Mucosa of descending colon (tissue), 3 donors: ENCODE measurements around the gene MTFR1L. TPM values are rescaled to one million over a fixed set of nuclear protein-coding genes. Genes with fewer than 3 reads are reported as not detected.

Experiments
- ATAC-seq: fragments of 200-7000 bp; cut with Tn5 transposase; one replicate; pipeline ENCODE4 v1.9.1; 2020; ENCODE audit warnings: mild to moderate bottlenecking, moderate library complexity
- DNase-seq, 3 donors: peaks; one replicate each; pipeline ENCODE4 v3.0.0-alpha.2; 2020
- H3K36me3 ChIP-seq: fragments of 200-600 bp; one replicate; pipeline ENCODE4 v1.8.0; 2021; ENCODE audit warnings: low read depth, mild to moderate bottlenecking
- H3K4me1 ChIP-seq: fragments of 200-600 bp; one replicate; pipeline ENCODE4 v1.8.0; 2021; ENCODE audit warnings: low read depth, mild to moderate bottlenecking
- H3K4me3 ChIP-seq: fragments of 200-600 bp; one replicate; pipeline ENCODE4 v1.8.0; 2021; ENCODE audit warnings: mild to moderate bottlenecking
- H3K9me3 ChIP-seq: fragments of 200-600 bp; one replicate; pipeline ENCODE4 v1.8.0; 2021; ENCODE audit warnings: mild to moderate bottlenecking
- intact Hi-C, 2 donors: fragments of 100-400 bp; cut with DNase I in 1 of 2; cut with micrococcal nuclease in 1 of 2; formaldehyde crosslinking; loops; one replicate each; pipeline versions ENCODE4 v1.11.0 to v1.11.1; 2022; cut with DNase I, micrococcal nuclease
- total RNA-seq, 3 donors: library from RNA; stranded (reverse); fragmentation: NEBNext Ultra II Directional in 2 of 3; extraction: Animal tissue kit (Norgen Biotek cat#: 25700) in 2 of 3; gene quantifications; one replicate each; pipeline versions ENCODE4 v1.2.1 to v1.2.4, GENCODE V29; 2021 to 2023
- TF ChIP-seq, protein P1 (sequence below): fragments of 200-600 bp; IDR thresholded peaks from one replicate; pipeline ENCODE4 v1.8.0; 2022; ENCODE audit warnings: antibody characterized with exemption, mild to moderate bottlenecking
- donor health status: DM: no; HTN: no; CAD: no; lungs with moderate emphysema.
- donor health status: DM: no; HTN: no; CAD: no.
- donor health status: DM: no; HTN: yes; CAD: no.

MTFR1L gene
- total RNA-seq, 3 donors from 2014 or later, result 46.2 to 94.3 (median 83.0) TPM

DNA sequence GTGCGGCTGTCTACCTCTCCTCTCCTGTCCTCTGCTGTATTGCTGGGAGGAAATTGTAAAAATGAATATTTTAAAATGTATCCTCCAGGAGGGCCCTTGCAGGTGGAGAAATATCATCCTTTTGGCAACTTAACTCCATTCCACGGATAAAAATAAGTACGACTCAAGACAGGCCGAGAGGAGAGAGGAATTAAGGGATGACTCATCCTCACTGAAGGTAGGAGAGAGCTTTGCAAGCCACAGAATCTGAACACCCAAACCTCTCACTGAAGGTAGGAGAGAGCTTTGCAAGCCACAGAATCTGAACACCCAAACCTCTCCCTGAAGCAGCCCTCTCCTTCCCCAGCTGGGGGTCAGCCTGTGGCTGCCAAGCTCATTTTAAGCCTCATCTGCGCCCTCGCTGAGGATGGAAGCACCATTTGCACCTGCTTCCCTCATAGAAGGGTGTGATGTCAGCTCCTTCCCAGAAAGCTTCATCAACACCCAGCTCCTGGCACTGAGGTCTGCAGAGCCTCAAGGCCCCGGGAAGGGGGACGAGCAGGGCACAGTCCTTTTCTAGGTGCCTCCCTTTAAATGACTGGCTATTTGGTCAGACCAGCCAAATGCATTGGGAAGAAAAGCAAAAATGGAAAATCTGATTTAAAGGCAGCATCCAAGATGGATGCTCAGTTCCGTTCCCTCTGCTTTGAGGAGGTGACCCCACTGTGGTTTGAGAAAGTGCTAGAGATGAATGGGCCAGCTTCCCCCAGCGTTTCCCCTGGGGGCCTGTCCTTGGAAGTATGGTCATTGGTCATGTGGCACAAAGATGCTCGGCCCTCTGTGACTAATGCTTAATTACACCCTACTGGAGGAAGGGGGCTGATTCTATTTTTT is 32.6 kb upstream of the MTFR1L start:
- DNase-seq (no peak), ATAC-seq (no peak)
- H3K36me3 ChIP-seq, result no peaks in the 10 kb centered on the region
- intact Hi-C loops, result no loop called here
- no peak overlapping the region for H3K4me3 ChIP-seq
- H3K4me1 ChIP-seq, result no peaks in the 10 kb centered on the region
- H3K9me3 ChIP-seq, result no peaks in the 10 kb centered on the region
- TF ChIP-seq, protein P1, sequence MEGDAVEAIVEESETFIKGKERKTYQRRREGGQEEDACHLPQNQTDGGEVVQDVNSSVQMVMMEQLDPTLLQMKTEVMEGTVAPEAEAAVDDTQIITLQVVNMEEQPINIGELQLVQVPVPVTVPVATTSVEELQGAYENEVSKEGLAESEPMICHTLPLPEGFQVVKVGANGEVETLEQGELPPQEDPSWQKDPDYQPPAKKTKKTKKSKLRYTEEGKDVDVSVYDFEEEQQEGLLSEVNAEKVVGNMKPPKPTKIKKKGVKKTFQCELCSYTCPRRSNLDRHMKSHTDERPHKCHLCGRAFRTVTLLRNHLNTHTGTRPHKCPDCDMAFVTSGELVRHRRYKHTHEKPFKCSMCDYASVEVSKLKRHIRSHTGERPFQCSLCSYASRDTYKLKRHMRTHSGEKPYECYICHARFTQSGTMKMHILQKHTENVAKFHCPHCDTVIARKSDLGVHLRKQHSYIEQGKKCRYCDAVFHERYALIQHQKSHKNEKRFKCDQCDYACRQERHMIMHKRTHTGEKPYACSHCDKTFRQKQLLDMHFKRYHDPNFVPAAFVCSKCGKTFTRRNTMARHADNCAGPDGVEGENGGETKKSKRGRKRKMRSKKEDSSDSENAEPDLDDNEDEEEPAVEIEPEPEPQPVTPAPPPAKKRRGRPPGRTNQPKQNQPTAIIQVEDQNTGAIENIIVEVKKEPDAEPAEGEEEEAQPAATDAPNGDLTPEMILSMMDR, result no peak

DNA sequence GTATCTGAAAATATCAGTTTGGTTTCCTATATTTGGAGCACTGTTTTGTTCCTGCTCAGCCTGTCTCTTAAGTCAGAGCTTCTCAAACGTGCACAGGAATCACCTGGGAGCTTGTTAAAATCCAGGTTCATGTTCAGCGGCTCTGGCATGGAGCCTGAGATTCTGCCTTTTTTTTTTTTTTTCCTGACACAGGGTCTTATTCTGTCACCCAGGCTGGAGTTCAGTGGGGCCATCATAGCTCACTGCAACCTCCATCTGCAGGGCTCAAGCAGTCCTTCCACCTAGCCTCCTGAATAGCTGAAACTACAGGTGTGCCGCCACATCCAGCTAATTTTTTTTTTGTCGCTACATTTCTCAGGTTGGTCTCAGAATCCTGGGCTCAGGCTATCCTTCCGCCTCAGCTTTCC is 32.0 kb upstream of the MTFR1L start:
- Histone ChIP-seq H3K4me3 (no peak overlapping the region), H3K9me3 (no peaks in the 10 kb centered on the region), H3K36me3 (no peaks in the 10 kb centered on the region), H3K4me1 (no peaks in the 10 kb centered on the region)
- DNase-seq (no peak), ATAC-seq (no peak)
- intact Hi-C loops, result no loop called here
- TF ChIP-seq, protein P1, result no peak

GRCh38 chr1:25790472-25790871 is 29.3 kb upstream of the MTFR1L start:
- Histone ChIP-seq H3K36me3 (no peaks in the 10 kb centered on the region), H3K4me3 (no peak overlapping the region), H3K9me3 (no peaks in the 10 kb centered on the region), H3K4me1 (no peaks in the 10 kb centered on the region)
- TF ChIP-seq, protein P1, result no peak
- ATAC-seq, result no peak
- no peak for DNase-seq
- intact Hi-C loops, result loop anchor here in 1 of 2 donors (10.0 kb wide), 1 partner anchor 176 kb away; the partner anchor contains the start of gene MAN1C1

DNA sequence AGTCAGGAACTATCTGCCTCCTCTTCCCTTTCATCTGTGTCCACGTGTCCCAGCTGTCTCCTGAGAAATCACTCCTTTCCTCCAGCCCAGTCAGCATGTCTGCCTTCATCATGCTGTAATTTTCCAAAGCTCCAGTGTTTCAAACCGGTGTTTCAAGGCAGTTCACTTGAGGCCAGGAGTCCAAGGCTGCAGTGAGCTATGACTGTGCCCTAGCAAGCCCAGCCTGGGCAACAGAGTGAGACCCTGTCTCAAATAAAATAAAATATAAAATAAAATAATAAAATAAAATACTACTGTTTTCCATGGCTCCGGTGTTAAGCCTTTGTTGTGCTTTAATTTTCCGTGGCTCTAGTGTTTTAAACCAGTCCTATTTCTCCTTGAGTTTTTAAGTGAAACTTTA is 27.6 kb upstream of the MTFR1L start:
- ATAC-seq, result no peak
- Histone ChIP-seq H3K4me1 (no peaks in the 10 kb centered on the region), H3K36me3 (no peaks in the 10 kb centered on the region), H3K9me3 (no peaks in the 10 kb centered on the region), H3K4me3 (no peak overlapping the region)
- intact Hi-C loops, result loop anchor here in 1 of 2 donors (10.0 kb wide), 1 partner anchor 177 kb away; the partner anchor contains the start of gene MAN1C1
- TF ChIP-seq, protein P1, result no peak
- DNase-seq, result no peak

DNA sequence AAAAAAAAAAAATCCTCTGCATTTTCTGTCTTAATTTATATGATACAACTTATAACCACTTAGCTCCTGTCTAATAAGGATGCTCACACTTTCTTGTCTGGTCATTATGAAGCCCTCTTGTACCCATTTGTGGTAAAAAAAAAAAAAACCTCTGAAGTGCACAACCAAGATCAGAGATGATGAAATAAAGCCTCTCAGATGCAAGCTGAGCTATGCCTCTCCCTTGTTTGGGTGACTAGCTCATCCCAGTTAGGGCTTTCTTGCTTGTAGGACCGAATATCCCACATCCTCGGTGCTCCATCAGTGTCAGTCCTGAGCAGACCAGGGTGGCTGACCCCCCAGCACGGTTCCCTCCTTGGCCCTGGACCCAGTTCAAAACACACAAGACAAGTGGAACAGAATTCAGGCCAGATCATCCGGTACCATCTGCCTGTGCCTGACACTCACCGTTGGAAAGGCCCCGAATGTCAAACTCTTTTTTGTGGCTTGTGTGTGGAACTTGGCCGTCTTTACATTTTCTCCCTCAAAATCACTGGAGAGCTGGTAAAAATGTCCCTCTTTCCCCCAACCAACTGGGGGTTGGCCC is 26.1 kb upstream of the MTFR1L start:
- no peak for ATAC-seq
- no peak for DNase-seq
- Histone ChIP-seq H3K9me3 (no peaks in the 10 kb centered on the region), H3K4me3 (no peak overlapping the region), H3K4me1 (no peaks in the 10 kb centered on the region), H3K36me3 (no peaks in the 10 kb centered on the region)
- TF ChIP-seq, protein P1, result no peak
- intact Hi-C loops, result loop anchor here in 1 of 2 donors (10.0 kb wide), 1 partner anchor 179 kb away; the partner anchor contains the start of gene MAN1C1
